HepG2 (cell line): Measurements from ENCODE around the gene CRLF3.
A peak's percentile ranks its signal among the peaks of the same experiment; 100 is the strongest.

Experiments
- CEBPB ChIP-seq: IDR thresholded peaks from 2 replicates; pipeline ENCODE4 v1.6.1; 2011; ENCODE audit warnings: low read depth, low read length, improper control_type of control experiment, borderline replicate concordance
- SUZ12 ChIP-seq: fragments of 150-350 bp; IDR thresholded peaks from 2 replicates; pipeline ENCODE4 v1.6.1; 2014; ENCODE audit warnings: low read depth, low read length
- ZNF282 ChIP-seq: fragments of 450-650 bp; IDR thresholded peaks from 2 replicates; pipeline ENCODE4 v1.6.1; 2018; ENCODE audit not compliant: partially characterized antibody
- TF ChIP-seq, protein P1 (sequence below): sonication (generic); formaldehyde crosslinking; IDR thresholded peaks from 2 replicates; pipeline ENCODE4 v1.5.0; 2020; ENCODE audit warnings: mild to moderate bottlenecking, missing genetic modification reagents, moderate library complexity

GRCh38 chr17:30827082-30827481 is 2.6 kb upstream of the CRLF3 start:
- TF ChIP-seq ZNF282 (no peak), SUZ12 (no peak), CEBPB (no peak)
- TF ChIP-seq, protein P1, sequence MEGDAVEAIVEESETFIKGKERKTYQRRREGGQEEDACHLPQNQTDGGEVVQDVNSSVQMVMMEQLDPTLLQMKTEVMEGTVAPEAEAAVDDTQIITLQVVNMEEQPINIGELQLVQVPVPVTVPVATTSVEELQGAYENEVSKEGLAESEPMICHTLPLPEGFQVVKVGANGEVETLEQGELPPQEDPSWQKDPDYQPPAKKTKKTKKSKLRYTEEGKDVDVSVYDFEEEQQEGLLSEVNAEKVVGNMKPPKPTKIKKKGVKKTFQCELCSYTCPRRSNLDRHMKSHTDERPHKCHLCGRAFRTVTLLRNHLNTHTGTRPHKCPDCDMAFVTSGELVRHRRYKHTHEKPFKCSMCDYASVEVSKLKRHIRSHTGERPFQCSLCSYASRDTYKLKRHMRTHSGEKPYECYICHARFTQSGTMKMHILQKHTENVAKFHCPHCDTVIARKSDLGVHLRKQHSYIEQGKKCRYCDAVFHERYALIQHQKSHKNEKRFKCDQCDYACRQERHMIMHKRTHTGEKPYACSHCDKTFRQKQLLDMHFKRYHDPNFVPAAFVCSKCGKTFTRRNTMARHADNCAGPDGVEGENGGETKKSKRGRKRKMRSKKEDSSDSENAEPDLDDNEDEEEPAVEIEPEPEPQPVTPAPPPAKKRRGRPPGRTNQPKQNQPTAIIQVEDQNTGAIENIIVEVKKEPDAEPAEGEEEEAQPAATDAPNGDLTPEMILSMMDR (CRISPR knock-in tag), result 0 out of 2 replicates have a peak, but pooled peaks have one; percentile 6
